Mesendoderm (in vitro differentiated cells): ENCODE measurements around the gene FAS.

ENCODE experiments used
- DNase-seq: peaks from one replicate; pipeline ENCODE4 v3.0.0; 2013
- H2AK5ac ChIP-seq: 2 replicates; pipeline ENCODE4 v1.6.1; 2013; ENCODE audit warnings: low read length, inconsistent platforms
- H2BK120ac ChIP-seq: 2 replicates; pipeline ENCODE4 v1.6.1; 2013; ENCODE audit warnings: low read depth, mild to moderate bottlenecking, low read length, moderate library complexity, mixed read lengths
- H2BK15ac ChIP-seq: replicated peaks from 2 replicates; pipeline ENCODE4 v1.6.1; 2013; ENCODE audit warnings: low read depth, mild to moderate bottlenecking, moderate library complexity
- H2BK5ac ChIP-seq: 2 replicates; pipeline ENCODE4 v1.6.1; 2013; ENCODE audit warnings: low read length, inconsistent platforms
- H3K18ac ChIP-seq: 2 replicates; pipeline ENCODE4 v1.6.1; 2013; ENCODE audit warnings: mild to moderate bottlenecking, low read length, mixed read lengths
- H3K23ac ChIP-seq: one replicate; pipeline ENCODE4 v1.6.1; 2013; ENCODE audit warnings: low read length
- H3K27ac ChIP-seq: 2 replicates; pipeline ENCODE4 v1.5.1; 2013; ENCODE audit warnings: low read depth, mild to moderate bottlenecking, inconsistent platforms, low read length, moderate library complexity
- H3K27me3 ChIP-seq: 2 replicates; pipeline ENCODE4 v1.6.1; 2013; ENCODE audit warnings: low read length, control low read depth, mild to moderate bottlenecking, inconsistent platforms; ENCODE audit not compliant: insufficient read depth, poor library complexity
- H3K36me3 ChIP-seq: 2 replicates; pipeline ENCODE4 v1.6.1; 2013; ENCODE audit warnings: low read length, inconsistent platforms; ENCODE audit not compliant: control insufficient read depth, insufficient read depth
- H3K4ac ChIP-seq: one replicate; pipeline ENCODE4 v1.6.1; 2013; ENCODE audit warnings: low read depth, mild to moderate bottlenecking, low read length, moderate library complexity
- H3K4me1 ChIP-seq: 2 replicates; pipeline ENCODE4 v1.6.1; 2013; ENCODE audit warnings: low read depth, low read length, inconsistent platforms; ENCODE audit not compliant: control insufficient read depth
- H3K4me2 ChIP-seq: 2 replicates; pipeline ENCODE4 v1.6.1; 2013; ENCODE audit warnings: low read length
- H3K4me3 ChIP-seq: 2 replicates; pipeline ENCODE4 v1.5.1; 2013; ENCODE audit warnings: mild to moderate bottlenecking, low read length
- H3K56ac ChIP-seq: one replicate; pipeline ENCODE4 v1.6.1; 2013; ENCODE audit warnings: low read length
- H3K79me1 ChIP-seq: 2 replicates; pipeline ENCODE4 v1.6.1; 2013; ENCODE audit warnings: low read length, inconsistent platforms
- H3K79me2 ChIP-seq: 2 replicates; pipeline ENCODE4 v1.6.1; 2013; ENCODE audit warnings: mild to moderate bottlenecking, low read length; ENCODE audit not compliant: control insufficient read depth, insufficient read depth
- H3K9ac ChIP-seq: 2 replicates; pipeline ENCODE4 v1.6.1; 2013; ENCODE audit warnings: low read length, inconsistent platforms
- H4K5ac ChIP-seq: one replicate; pipeline ENCODE4 v1.6.1; 2013; ENCODE audit warnings: low read length
- H4K8ac ChIP-seq: one replicate; pipeline ENCODE4 v1.6.1; 2013; ENCODE audit warnings: low read depth, mild to moderate bottlenecking, control low read depth, low read length, moderate library complexity
- WGBS: extraction: QIAGEN DNeasy Blood & Tissue Kit; methylation state at CpG from one replicate; pipeline ENCODE4 v1.1.7; 2013; ENCODE audit warnings: low lambda C conversion rate, missing lambda C conversion rate; ENCODE audit not compliant: insufficient coverage; ENCODE audit errors: extremely low coverage; 5-methylcytosine and 5-hydroxymethylcytosine counted together

Gene FAS

GRCh38 chr10:88979153-88979562 lies 11.4 kb upstream of the FAS start:
- Histone ChIP-seq H3K4ac (no peak overlapping the region), H3K4me3 (no peak overlapping the region), H4K5ac (no peak overlapping the region), H2AK5ac (no peak overlapping the region), H3K18ac (no peak overlapping the region), H3K27ac (no peak overlapping the region), H2BK120ac (no peak overlapping the region), H3K79me2 (no peaks in the 10 kb centered on the region), H3K36me3 (no peaks in the 10 kb centered on the region), H4K8ac (no peak overlapping the region), H3K27me3 (no peaks in the 10 kb centered on the region), H3K4me2 (no peak overlapping the region), H3K4me1 (no peaks in the 10 kb centered on the region), H2BK5ac (no peak overlapping the region), H2BK15ac (no peak overlapping the region), H3K23ac (no peak overlapping the region), H3K9ac (no peak overlapping the region), H3K79me1 (no peaks in the 10 kb centered on the region), H3K56ac (no peak overlapping the region)
- peak; percentile 35 for DNase-seq
- WGBS: 100% methylated on average over 1 of the region's 5 CpGs

GRCh38 chr10:88979603-88980002 lies 11.0 kb upstream of the FAS start:
- Histone ChIP-seq H2BK5ac (no peak overlapping the region), H3K36me3 (no peaks in the 10 kb centered on the region), H3K9ac (no peak overlapping the region), H3K4ac (no peak overlapping the region), H3K18ac (no peak overlapping the region), H3K4me3 (no peak overlapping the region), H3K79me2 (no peaks in the 10 kb centered on the region), H3K56ac (no peak overlapping the region), H3K23ac (no peak overlapping the region), H3K27ac (no peak overlapping the region), H4K5ac (no peak overlapping the region), H2BK15ac (no peak overlapping the region), H3K79me1 (no peaks in the 10 kb centered on the region), H3K4me1 (no peaks in the 10 kb centered on the region), H4K8ac (no peak overlapping the region), H3K27me3 (no peaks in the 10 kb centered on the region), H2BK120ac (no peak overlapping the region), H3K4me2 (no peak overlapping the region), H2AK5ac (no peak overlapping the region)
- WGBS: no CpG with 5 or more reads among the region's 4 CpGs
- no peak for DNase-seq

GRCh38 chr10:88980247-88980646 lies 10.4 kb upstream of the FAS start:
- H3K27ac ChIP-seq: no peak overlapping the region

GRCh38 chr10:88980800-88981199 lies 9.8 kb upstream of the FAS start:
- Histone ChIP-seq H4K8ac (no peak overlapping the region), H3K27me3 (no peaks in the 10 kb centered on the region), H3K79me1 (no peaks in the 10 kb centered on the region), H3K36me3 (no peaks in the 10 kb centered on the region), H3K56ac (no peak overlapping the region), H2BK5ac (no peak overlapping the region), H3K27ac (no peak overlapping the region), H3K79me2 (no peaks in the 10 kb centered on the region), H3K4ac (no peak overlapping the region), H2BK15ac (no peak overlapping the region), H2BK120ac (no peak overlapping the region), H4K5ac (no peak overlapping the region), H3K4me1 (no peaks in the 10 kb centered on the region), H3K18ac (no peak overlapping the region), H3K9ac (no peak overlapping the region), H2AK5ac (no peak overlapping the region), H3K4me3 (no peak overlapping the region), H3K4me2 (no peak overlapping the region), H3K23ac (no peak overlapping the region)
- no CpG with 5 or more reads among the region's 4 CpGs for WGBS
- no peak for DNase-seq

More at GRCh38 chr10:88980247-88980646, 10.4 kb upstream of the FAS start:
- H3K27me3 ChIP-seq: no peaks in the 10 kb centered on the region
- no peak overlapping the region for H3K4me2 ChIP-seq
- no peak for DNase-seq
- H3K79me2 ChIP-seq: no peaks in the 10 kb centered on the region
- no peak overlapping the region for H4K5ac ChIP-seq
- H4K8ac ChIP-seq: no peak overlapping the region
- no peaks in the 10 kb centered on the region for H3K79me1 ChIP-seq
- no CpG with 5 or more reads among the region's 4 CpGs for WGBS
- no peak overlapping the region for H2BK5ac ChIP-seq
- no peak overlapping the region for H3K18ac ChIP-seq
- no peak overlapping the region for H3K56ac ChIP-seq
- H3K4ac ChIP-seq: no peak overlapping the region
- H3K9ac ChIP-seq: no peak overlapping the region
- no peak overlapping the region for H3K4me3 ChIP-seq
- no peaks in the 10 kb centered on the region for H3K4me1 ChIP-seq
- H3K23ac ChIP-seq: no peak overlapping the region
- no peak overlapping the region for H2AK5ac ChIP-seq
- H2BK120ac ChIP-seq: no peak overlapping the region
- H3K36me3 ChIP-seq: no peaks in the 10 kb centered on the region
- no peak overlapping the region for H2BK15ac ChIP-seq

- H3K27me3 ChIP-seq: no peaks in the 10 kb centered on the region
- H3K4ac ChIP-seq: no peak overlapping the region
- no peak overlapping the region for H4K5ac ChIP-seq
- H3K4me3 ChIP-seq: no peak overlapping the region
- no peaks in the 10 kb centered on the region for H3K79me2 ChIP-seq
- no peak overlapping the region for H4K8ac ChIP-seq
- H3K4me1 ChIP-seq: peaks cover 1% of the 10 kb centered on the region
- no peak overlapping the region for H3K9ac ChIP-seq
- DNase-seq: no peak
- no peaks in the 10 kb centered on the region for H3K79me1 ChIP-seq
- no CpG with 5 or more reads among the region's 5 CpGs for WGBS
- H3K18ac ChIP-seq: no peak overlapping the region
- H2BK120ac ChIP-seq: no peak overlapping the region
- H3K4me2 ChIP-seq: no peak overlapping the region
- no peak overlapping the region for H3K23ac ChIP-seq
- H2BK5ac ChIP-seq: no peak overlapping the region
- no peak overlapping the region for H3K27ac ChIP-seq
- no peak overlapping the region for H2BK15ac ChIP-seq
- no peak overlapping the region for H3K56ac ChIP-seq
- H3K36me3 ChIP-seq: no peaks in the 10 kb centered on the region
- H2AK5ac ChIP-seq: no peak overlapping the region
Observed at GRCh38 chr10:88981435-88981834, 9.2 kb upstream of the FAS start.

- no peaks in the 10 kb centered on the region for H3K36me3 ChIP-seq
- no peaks in the 10 kb centered on the region for H3K79me2 ChIP-seq
- H2BK120ac ChIP-seq: no peak overlapping the region
- no peak overlapping the region for H3K4me2 ChIP-seq
- no peak overlapping the region for H3K4ac ChIP-seq
- no peak overlapping the region for H4K5ac ChIP-seq
- H3K27ac ChIP-seq: no peak overlapping the region
- no peaks in the 10 kb centered on the region for H3K27me3 ChIP-seq
- H2BK5ac ChIP-seq: no peak overlapping the region
- H3K79me1 ChIP-seq: no peaks in the 10 kb centered on the region
- H4K8ac ChIP-seq: no peak overlapping the region
- no peak overlapping the region for H3K18ac ChIP-seq
- H2BK15ac ChIP-seq: no peak overlapping the region
- H3K4me3 ChIP-seq: no peak overlapping the region
- DNase-seq: no peak
- peaks cover 2% of the 10 kb centered on the region for H3K4me1 ChIP-seq
- no peak overlapping the region for H2AK5ac ChIP-seq
- H3K56ac ChIP-seq: no peak overlapping the region
- no peak overlapping the region for H3K23ac ChIP-seq
- WGBS: no CpG with 5 or more reads among the region's 2 CpGs
- H3K9ac ChIP-seq: no peak overlapping the region
Observed at GRCh38 chr10:88982366-88982765, 8.2 kb upstream of the FAS start.
